ENCODE measurements around the gene SCUBE3.

DNA sequence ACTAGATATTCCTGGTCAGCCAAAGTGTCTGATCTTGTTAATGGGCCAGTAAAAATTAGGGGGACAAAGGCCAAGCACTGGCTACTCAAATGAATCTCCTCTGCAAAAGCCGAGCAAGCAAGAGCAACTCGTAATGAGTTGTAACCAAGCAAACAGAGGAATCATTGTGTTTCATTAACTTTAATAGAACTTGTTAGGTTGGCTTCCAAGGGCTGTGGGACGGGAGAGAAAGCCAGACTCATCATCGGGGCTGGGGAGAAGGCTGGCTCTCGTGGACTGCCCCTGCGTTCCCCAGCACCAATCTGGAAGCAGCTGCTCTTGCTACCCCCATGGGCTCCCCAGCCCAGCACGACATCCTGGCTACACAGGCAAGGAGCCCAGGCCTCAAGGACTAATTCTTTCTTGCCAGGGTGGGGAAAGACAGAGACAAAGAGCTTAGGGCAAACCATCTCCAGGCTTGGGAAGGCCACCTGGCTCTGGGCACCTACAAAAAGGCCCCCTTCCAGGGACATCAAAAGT is 10.5 kb upstream of the SCUBE3 start:
- TF ChIP-seq CTCF (IDR thresholded peaks at IDR 0.05; ENCODE audit: borderline replicate concordance, extremely low read depth, low read length, poor library complexity, severe bottlenecking) = no peak
- no peak for TF ChIP-seq EZH2 (IDR thresholded peaks at IDR 0.05; ENCODE audit: borderline replicate concordance, low read depth, low read length, severe bottlenecking)
